GM13976 (cell line): Measurements from ENCODE around the gene COL21A1.

ENCODE experiments used
- DNase-seq: peaks from one replicate; pipeline ENCODE4 v3.0.0; 2012; ENCODE audit warnings: low spot score
- CTCF ChIP-seq: IDR thresholded peaks from 2 replicates; pipeline ENCODE4 v1.5.1; 2012; ENCODE audit warnings: borderline replicate concordance, mild to moderate bottlenecking; ENCODE audit not compliant: insufficient read depth; ENCODE audit errors: extremely low read depth, missing control alignments, control extremely low read depth
- in situ Hi-C: fragments of 300-500 bp; cut with MboI; formaldehyde crosslinking; loops from one replicate; pipeline ENCODE4 v1.12.0; 2022; ENCODE audit warnings: low sequenced_read_pairs, mixed read lengths, inconsistent platforms; ENCODE audit not compliant: unreplicated experiment

COL21A1 gene

GRCh38 chr6:56073761-56074160, 173.6 kb downstream of the COL21A1 start:
- TF ChIP-seq CTCF: no peak
- in situ Hi-C loops: no loop called here
- no peak for DNase-seq

- TF ChIP-seq CTCF: no peak
- no peak for DNase-seq
- in situ Hi-C loops: no loop called here
Measured at GRCh38 chr6:56073315-56073714, 174.1 kb downstream of the COL21A1 start.

GRCh38 chr6:56072856-56073255, 174.5 kb downstream of the COL21A1 start:
- TF ChIP-seq CTCF: no peak
- in situ Hi-C loops: no loop called here
- no peak for DNase-seq

- in situ Hi-C loops: no loop called here
- no peak for DNase-seq
- no peak for TF ChIP-seq CTCF
Measured at GRCh38 chr6:56065408-56065807, 182.0 kb downstream of the COL21A1 start.

- no peak for TF ChIP-seq CTCF
- no peak for DNase-seq
- in situ Hi-C loops: no loop called here
Measured at GRCh38 chr6:56062836-56063235, 184.5 kb downstream of the COL21A1 start.

GRCh38 chr6:56058636-56059035, 188.7 kb downstream of the COL21A1 start:
- no peak for TF ChIP-seq CTCF
- DNase-seq: no peak
- in situ Hi-C loops: no loop called here

GRCh38 chr6:56055081-56055704, 192.2 kb downstream of the COL21A1 start:
- DNase-seq: no peak
- in situ Hi-C loops: no loop called here
- TF ChIP-seq CTCF: no peak
